A549 (cell line): ENCODE data around the gene MMP25.

Source experiments
- BCL3 ChIP-seq: fragments of >200 bp; sonication (Bioruptor Twin); formaldehyde crosslinking; IDR thresholded peaks from 3 replicates; pipeline ENCODE4 v1.6.1; 2016
- CTCF ChIP-seq: fragments of >200 bp; sonication (Bioruptor Twin); formaldehyde crosslinking; IDR thresholded peaks from 3 replicates; pipeline ENCODE4 v1.5.1; 2016
- EHF ChIP-seq: fragments of 250-450 bp; sonication (Bioruptor Pico); IDR thresholded peaks from 2 replicates; pipeline ENCODE4 v1.5.0; 2020; ENCODE audit warnings: mild to moderate bottlenecking
- ELK1 ChIP-seq: fragments of 150-350 bp; IDR thresholded peaks from 2 replicates; pipeline ENCODE4 v1.6.1; 2014; ENCODE audit warnings: low read depth, mild to moderate bottlenecking, low read length
- EP300 ChIP-seq, 2 experiments: fragments of >200 bp; sonication (Bioruptor Twin); formaldehyde crosslinking; IDR thresholded peaks; 2 replicates in 1 of 2; 3 replicates in 1 of 2; pipeline ENCODE4 v1.6.1; 2016 to 2017
- MAX ChIP-seq: IDR thresholded peaks from 2 replicates; pipeline ENCODE4 v1.6.1; 2012
- POLR2A ChIP-seq: IDR thresholded peaks from 2 replicates; pipeline ENCODE4 v1.6.1; 2012; ENCODE audit warnings: mild to moderate bottlenecking, low read length
- POLR2AphosphoS2 ChIP-seq: conservative IDR thresholded peaks from 2 replicates; pipeline ENCODE4 v1.6.1; 2012; ENCODE audit warnings: low read length, improper control_type of control experiment, inconsistent platforms

- TF ChIP-seq EP300 (IDR thresholded peaks at IDR 0.05) (no peak), CTCF (no peak), MAX (no peak), POLR2A (no peak), EHF (CRISPR knock-in tag) (no peak), POLR2AphosphoS2 (no peak), BCL3 (no peak), ELK1 (no peak)
Measured at GRCh38 chr16:3035972-3036725, 10.2 kb upstream of the MMP25 start.
